Activated CD4-positive, alpha-beta T cell treated with anti-CD3 and anti-CD28 coated beads, Interleukin-2, Interleukin-6, amounts not matched to agents 100 ng/mL and 50 ng/mL, durations not matched to agents 16 hours and 8 hours (primary cell): Measurements from ENCODE around the gene TNFAIP8.

Experiments
- DNase-seq: peaks from one replicate; pipeline ENCODE4 v3.0.0-alpha.2; 2020

The TNFAIP8 gene

GRCh38 chr5:119371146-119371545, 15.3 kb downstream of the TNFAIP8 start:
- no peak for DNase-seq

- no peak for DNase-seq
Measured at GRCh38 chr5:119373449-119373858, 17.6 kb downstream of the TNFAIP8 start.

GRCh38 chr5:119374901-119375300, 19.1 kb downstream of the TNFAIP8 start:
- no peak for DNase-seq

GRCh38 chr5:119377066-119377465, 21.2 kb downstream of the TNFAIP8 start:
- no peak for DNase-seq

GRCh38 chr5:119378075-119378700, 22.4 kb downstream of the TNFAIP8 start:
- no peak for DNase-seq

GRCh38 chr5:119379096-119379495, 23.3 kb downstream of the TNFAIP8 start:
- DNase-seq = no peak

GRCh38 chr5:119379942-119380547, 24.2 kb downstream of the TNFAIP8 start:
- DNase-seq = no peak

GRCh38 chr5:119382169-119382568, 26.4 kb downstream of the TNFAIP8 start:
- no peak for DNase-seq

- DNase-seq = no peak
Measured at GRCh38 chr5:119383008-119383407, 27.2 kb downstream of the TNFAIP8 start.

GRCh38 chr5:119385136-119385535, 29.3 kb downstream of the TNFAIP8 start:
- no peak for DNase-seq

GRCh38 chr5:119385536-119386128, 29.8 kb downstream of the TNFAIP8 start:
- no peak for DNase-seq

GRCh38 chr5:119386596-119387344, 31.0 kb downstream of the TNFAIP8 start:
- DNase-seq = no peak

- no peak for DNase-seq
Measured at GRCh38 chr5:119387945-119388618, 32.3 kb downstream of the TNFAIP8 start.

- no peak for DNase-seq
Measured at GRCh38 chr5:119388619-119389190, 32.9 kb downstream of the TNFAIP8 start.

- DNase-seq = no peak
Measured at GRCh38 chr5:119389288-119390030, 33.6 kb downstream of the TNFAIP8 start.

- DNase-seq = no peak
Measured at GRCh38 chr5:119390404-119390803, 34.6 kb downstream of the TNFAIP8 start.

- no peak for DNase-seq
Measured at GRCh38 chr5:119393201-119393691, 37.4 kb downstream of the TNFAIP8 start.

GRCh38 chr5:119393746-119394145, 37.9 kb downstream of the TNFAIP8 start:
- DNase-seq = peak; percentile 41

GRCh38 chr5:119395080-119395836, 39.4 kb downstream of the TNFAIP8 start:
- peak; percentile 63 for DNase-seq

- DNase-seq = no peak
Measured at GRCh38 chr5:119396030-119396664, 40.3 kb downstream of the TNFAIP8 start.
